Vagina (tissue), 2 donors: ENCODE data around the gene ZNF683.

Source experiments
- POLR2AphosphoS5 ChIP-seq, 2 donors: sonication (generic); formaldehyde crosslinking; IDR thresholded peaks; one replicate each; pipeline ENCODE4 v1.9.0; 2017; ENCODE audit warnings: antibody characterized with exemption in 2 of 2, mild to moderate bottlenecking in 2 of 2, low read depth in 1 of 2; ENCODE audit not compliant: insufficient read depth in 1 of 2
- TF ChIP-seq, protein P1 (sequence below), 3 experiments: fragments of 450-650 bp in 2 of 3; fragments of 200-600 bp in 1 of 3; sonication (generic) in 1 of 3; IDR thresholded peaks; one replicate each; pipeline ENCODE4 v1.5.1; 2017 to 2019; ENCODE audit warnings: antibody characterized with exemption in 3 of 3, mild to moderate bottlenecking in 2 of 3, moderate library complexity in 2 of 3

DNA sequence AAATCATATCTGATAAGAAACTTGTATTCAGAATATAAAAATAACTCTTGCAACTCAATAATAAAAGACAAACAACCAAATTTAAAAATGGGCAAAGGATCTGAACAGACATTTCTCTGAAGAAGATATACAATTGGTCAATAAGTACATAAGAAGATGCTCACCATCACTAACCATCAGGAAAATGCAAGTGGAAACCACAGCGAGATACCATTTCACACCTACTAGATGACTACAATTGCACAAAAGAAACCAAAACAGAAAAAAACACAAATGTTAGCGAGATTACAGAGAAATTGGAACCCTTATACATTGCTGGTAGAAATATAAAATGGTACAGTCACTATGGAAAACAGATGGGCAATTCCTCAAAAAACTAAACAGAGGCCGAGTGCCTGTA is 11.5 kb upstream of the ZNF683 start:
- TF ChIP-seq POLR2AphosphoS5 (IDR thresholded peaks at IDR 0.05; ENCODE audit: insufficient read depth in 1 of 2, low read depth in 1 of 2) = no peak
- TF ChIP-seq, protein P1, sequence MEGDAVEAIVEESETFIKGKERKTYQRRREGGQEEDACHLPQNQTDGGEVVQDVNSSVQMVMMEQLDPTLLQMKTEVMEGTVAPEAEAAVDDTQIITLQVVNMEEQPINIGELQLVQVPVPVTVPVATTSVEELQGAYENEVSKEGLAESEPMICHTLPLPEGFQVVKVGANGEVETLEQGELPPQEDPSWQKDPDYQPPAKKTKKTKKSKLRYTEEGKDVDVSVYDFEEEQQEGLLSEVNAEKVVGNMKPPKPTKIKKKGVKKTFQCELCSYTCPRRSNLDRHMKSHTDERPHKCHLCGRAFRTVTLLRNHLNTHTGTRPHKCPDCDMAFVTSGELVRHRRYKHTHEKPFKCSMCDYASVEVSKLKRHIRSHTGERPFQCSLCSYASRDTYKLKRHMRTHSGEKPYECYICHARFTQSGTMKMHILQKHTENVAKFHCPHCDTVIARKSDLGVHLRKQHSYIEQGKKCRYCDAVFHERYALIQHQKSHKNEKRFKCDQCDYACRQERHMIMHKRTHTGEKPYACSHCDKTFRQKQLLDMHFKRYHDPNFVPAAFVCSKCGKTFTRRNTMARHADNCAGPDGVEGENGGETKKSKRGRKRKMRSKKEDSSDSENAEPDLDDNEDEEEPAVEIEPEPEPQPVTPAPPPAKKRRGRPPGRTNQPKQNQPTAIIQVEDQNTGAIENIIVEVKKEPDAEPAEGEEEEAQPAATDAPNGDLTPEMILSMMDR (IDR thresholded peaks at IDR 0.05) = no peak
